Measurements from ENCODE around the gene OXNAD1.

Gene OXNAD1

DNA sequence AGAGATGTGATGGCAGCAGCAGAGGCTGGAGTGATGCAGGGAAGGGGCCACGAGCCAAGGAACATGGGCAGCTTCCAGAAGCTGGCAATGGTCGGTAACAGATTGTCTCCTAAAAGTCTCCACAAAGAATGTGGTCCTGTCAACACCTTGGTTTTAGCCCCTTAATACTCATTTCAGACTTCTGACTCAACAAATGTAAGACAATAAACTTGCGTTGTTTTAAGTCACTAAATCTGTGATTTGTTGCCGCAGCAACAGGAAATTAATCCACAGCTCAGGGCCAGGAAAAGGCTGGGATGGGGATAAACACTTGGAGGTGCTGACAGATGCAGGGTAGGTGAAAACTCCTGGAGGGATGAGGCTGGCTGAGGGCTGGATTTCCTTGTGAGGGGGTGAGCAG, 69.9 kb downstream of the OXNAD1 start:
- Histone ChIP-seq H3K27ac (ENCODE audit: low read depth, low read length) (no peak overlapping the region), H3K27me3 (ENCODE audit: control insufficient read depth in 1 of 2, insufficient read depth in 2 of 2, low read length in 2 of 2) (no peaks in the 10 kb centered on the region), H3K36me3 (ENCODE audit: insufficient read depth, low read length) (no peaks in the 10 kb centered on the region), H3K4me1 (ENCODE audit: insufficient read depth, low read length) (no peaks in the 10 kb centered on the region), H3K9me3 (ENCODE audit: low read length) (no peaks in the 10 kb centered on the region), H3K9ac (ENCODE audit: low read length) (no peak overlapping the region), H3K4me3 (ENCODE audit: low read depth in 1 of 2, low read length in 2 of 2) (no peak overlapping the region)

DNA sequence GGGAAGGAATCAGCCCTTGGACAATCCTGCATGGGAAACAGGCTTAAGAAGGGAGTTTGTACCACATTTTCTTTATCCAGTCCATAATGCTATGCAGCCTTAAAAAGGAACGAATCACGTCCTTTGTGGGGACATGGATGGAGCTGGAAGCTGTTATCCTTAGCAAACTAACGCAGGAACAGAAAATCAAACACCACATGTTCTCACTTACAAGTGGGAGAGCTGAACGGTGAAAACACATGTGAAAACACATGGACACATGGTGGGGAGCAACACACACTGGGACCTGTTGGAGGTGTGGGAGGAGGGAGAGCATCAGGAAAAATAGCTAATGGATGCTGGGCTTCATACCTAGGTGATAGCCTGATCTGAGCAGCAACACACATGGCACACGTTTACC, 70.3 kb downstream of the OXNAD1 start:
- no peak overlapping the region for H3K27ac ChIP-seq (ENCODE audit: low read depth, low read length)
- H3K4me3 ChIP-seq (ENCODE audit: low read depth in 1 of 2, low read length in 2 of 2) = no peak overlapping the region
- no peaks in the 10 kb centered on the region for H3K36me3 ChIP-seq (ENCODE audit: insufficient read depth, low read length)
- no peaks in the 10 kb centered on the region for H3K9me3 ChIP-seq (ENCODE audit: low read length)
- H3K9ac ChIP-seq (ENCODE audit: low read length) = no peak overlapping the region
- H3K27me3 ChIP-seq (ENCODE audit: control insufficient read depth in 1 of 2, insufficient read depth in 2 of 2, low read length in 2 of 2) = no peaks in the 10 kb centered on the region
- no peaks in the 10 kb centered on the region for H3K4me1 ChIP-seq (ENCODE audit: insufficient read depth, low read length)

DNA sequence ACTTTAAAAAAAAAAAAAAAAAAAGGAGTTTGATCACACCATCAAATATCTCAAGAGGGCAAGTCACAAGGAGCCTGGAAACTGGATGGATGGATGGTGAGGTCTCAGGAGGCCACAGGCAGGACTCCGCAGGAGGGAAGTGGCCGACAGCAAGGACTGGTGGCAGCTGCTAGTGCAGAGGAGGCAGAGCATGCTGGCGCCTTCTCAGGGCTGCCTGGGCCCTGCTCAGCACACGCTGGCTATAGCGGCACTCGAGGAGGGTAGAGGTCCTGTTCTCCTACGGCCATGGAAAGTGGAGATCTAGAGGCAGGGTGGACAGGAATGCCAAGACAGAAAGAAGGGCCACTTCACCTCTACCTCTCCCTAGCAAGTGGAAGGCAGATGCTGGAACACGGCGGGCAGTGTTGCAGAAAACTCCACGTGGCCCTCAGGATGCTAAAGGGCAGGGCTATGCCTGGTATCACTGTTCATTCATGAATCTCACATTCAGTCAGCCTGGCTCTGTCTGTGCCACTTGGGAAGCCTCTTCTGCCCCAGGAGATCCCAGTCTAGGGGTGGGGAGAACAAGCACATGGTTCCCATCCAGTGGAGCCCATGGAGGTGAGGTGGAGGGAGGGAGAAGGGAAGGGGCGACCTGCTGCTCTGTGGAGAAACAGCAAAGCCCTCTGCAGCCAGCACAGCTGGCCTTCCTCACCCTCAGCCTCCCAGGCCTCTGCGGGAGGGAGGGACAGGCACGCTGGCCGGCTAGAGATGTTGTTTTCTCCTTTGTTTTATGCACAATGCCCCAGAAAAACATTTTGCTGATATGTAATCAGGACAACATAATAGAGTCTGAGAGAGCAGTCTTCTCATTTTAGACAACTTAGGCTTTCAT, 71.0 kb downstream of the OXNAD1 start:
- Histone ChIP-seq H3K4me3 (ENCODE audit: low read depth in 1 of 2, low read length in 2 of 2) (no peak overlapping the region), H3K4me1 (ENCODE audit: insufficient read depth, low read length) (no peaks in the 10 kb centered on the region), H3K9ac (ENCODE audit: low read length) (no peak overlapping the region), H3K27me3 (ENCODE audit: control insufficient read depth in 1 of 2, insufficient read depth in 2 of 2, low read length in 2 of 2) (no peaks in the 10 kb centered on the region), H3K27ac (ENCODE audit: low read depth, low read length) (no peak overlapping the region), H3K9me3 (ENCODE audit: low read length) (no peaks in the 10 kb centered on the region), H3K36me3 (ENCODE audit: insufficient read depth, low read length) (no peaks in the 10 kb centered on the region)

DNA sequence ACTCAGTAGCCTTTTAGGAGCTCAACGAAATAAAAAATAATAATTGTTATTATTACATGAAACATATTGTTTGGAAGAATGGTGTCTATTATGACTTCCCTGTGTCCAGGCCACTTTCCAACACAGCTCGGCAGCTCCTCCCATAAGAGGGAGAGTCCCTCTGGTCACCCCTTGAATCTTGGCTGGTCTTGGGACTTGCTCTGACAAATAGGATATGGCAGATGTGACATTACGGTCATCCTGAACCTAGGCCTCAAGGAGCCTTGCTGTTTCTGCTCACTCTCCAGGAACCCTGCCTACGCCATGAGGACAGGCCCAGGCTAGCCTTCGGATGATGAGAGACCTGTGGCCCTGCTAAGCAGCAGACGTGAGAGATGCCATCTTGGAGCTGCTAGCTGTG, 71.8 kb downstream of the OXNAD1 start:
- H3K9me3 ChIP-seq (ENCODE audit: low read length) = no peaks in the 10 kb centered on the region
- no peak overlapping the region for H3K9ac ChIP-seq (ENCODE audit: low read length)
- no peaks in the 10 kb centered on the region for H3K36me3 ChIP-seq (ENCODE audit: insufficient read depth, low read length)
- H3K27ac ChIP-seq (ENCODE audit: low read depth, low read length) = no peak overlapping the region
- H3K4me1 ChIP-seq (ENCODE audit: insufficient read depth, low read length) = no peaks in the 10 kb centered on the region
- no peaks in the 10 kb centered on the region for H3K27me3 ChIP-seq (ENCODE audit: control insufficient read depth in 1 of 2, insufficient read depth in 2 of 2, low read length in 2 of 2)
- no peak overlapping the region for H3K4me3 ChIP-seq (ENCODE audit: low read depth in 1 of 2, low read length in 2 of 2)

DNA sequence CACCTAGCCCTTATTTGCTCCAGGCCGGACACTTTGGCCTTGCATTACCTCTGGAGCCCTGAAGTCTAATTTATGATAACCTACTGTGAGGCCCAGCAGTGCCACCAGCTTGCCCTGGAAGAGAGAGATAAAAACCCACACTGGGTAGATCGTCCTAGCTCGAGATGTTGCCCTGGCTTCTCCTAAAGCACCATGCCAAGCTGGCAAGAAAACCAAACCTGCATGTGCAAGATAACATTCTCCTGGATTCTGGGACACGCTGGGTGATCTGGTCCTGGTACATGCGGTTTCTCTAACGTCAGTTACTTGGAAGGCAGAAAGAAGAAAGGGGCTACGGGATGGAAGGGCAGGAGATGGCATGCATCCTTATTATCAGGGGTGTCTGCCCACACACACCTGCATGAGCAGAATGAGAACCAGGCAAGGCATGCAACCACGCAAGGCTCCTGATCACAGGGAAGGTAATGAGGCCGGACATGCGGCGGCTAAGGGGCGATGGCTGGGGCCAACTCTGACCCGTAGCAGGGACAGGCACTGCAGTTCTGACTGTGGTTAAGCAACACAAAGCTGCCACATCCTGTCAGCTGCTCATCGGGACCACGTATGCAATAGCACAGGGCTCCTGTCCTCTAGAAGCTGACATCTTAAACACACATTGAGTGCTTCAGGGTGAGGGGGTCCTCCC, 73.0 kb downstream of the OXNAD1 start:
- Histone ChIP-seq H3K27ac (ENCODE audit: low read depth, low read length) (no peak overlapping the region), H3K9me3 (ENCODE audit: low read length) (no peaks in the 10 kb centered on the region), H3K4me3 (ENCODE audit: low read depth in 1 of 2, low read length in 2 of 2) (no peak overlapping the region), H3K9ac (ENCODE audit: low read length) (no peak overlapping the region), H3K27me3 (ENCODE audit: control insufficient read depth in 1 of 2, insufficient read depth in 2 of 2, low read length in 2 of 2) (no peaks in the 10 kb centered on the region), H3K4me1 (ENCODE audit: insufficient read depth, low read length) (no peaks in the 10 kb centered on the region), H3K36me3 (ENCODE audit: insufficient read depth, low read length) (no peaks in the 10 kb centered on the region)

DNA sequence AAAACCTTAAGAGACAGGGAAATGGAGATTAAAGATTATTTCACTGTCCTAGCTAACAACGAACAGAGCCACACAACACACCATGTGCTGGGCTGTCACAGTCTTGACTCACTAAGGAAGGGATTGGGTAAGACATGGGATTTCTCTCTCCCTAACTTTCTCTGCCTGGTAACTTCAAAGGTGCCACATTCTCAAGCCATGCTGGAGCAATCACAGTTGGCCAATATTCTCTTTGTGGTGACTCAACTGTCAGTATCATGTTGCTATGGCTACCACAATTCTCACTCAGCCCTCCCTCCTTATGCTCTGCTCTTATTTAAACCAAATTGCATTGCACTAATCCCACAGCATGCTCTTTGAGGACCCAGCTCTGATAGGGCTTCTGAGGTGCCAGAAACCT, 74.0 kb downstream of the OXNAD1 start:
- H3K36me3 ChIP-seq (ENCODE audit: insufficient read depth, low read length) = no peaks in the 10 kb centered on the region

DNA sequence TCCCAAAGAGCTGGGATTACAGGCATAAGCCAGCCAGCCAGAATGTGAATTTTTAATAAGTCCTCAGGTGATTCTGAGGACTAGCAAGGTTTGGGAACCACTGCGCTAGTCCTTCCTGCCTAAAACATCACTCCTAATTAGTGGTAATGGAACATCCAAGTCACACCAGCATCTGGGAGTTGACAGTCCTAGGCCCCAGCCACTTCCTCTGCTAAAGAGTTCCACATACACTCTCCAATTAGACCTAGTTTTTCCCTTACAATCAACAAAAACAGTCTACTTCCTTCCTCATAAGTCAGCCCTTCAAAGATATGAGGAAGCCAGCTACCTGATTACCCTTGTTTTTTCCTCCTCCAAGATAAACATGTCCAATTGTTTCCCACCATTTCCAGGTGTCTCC, 78.1 kb downstream of the OXNAD1 start:
- no peaks in the 10 kb centered on the region for H3K27me3 ChIP-seq (ENCODE audit: control insufficient read depth in 1 of 2, insufficient read depth in 2 of 2, low read length in 2 of 2)
- no peak overlapping the region for H3K9ac ChIP-seq (ENCODE audit: low read length)
- no peaks in the 10 kb centered on the region for H3K9me3 ChIP-seq (ENCODE audit: low read length)
- H3K36me3 ChIP-seq (ENCODE audit: insufficient read depth, low read length) = no peaks in the 10 kb centered on the region
- H3K4me3 ChIP-seq (ENCODE audit: low read depth in 1 of 2, low read length in 2 of 2) = no peak overlapping the region
- H3K27ac ChIP-seq (ENCODE audit: low read depth, low read length) = no peak overlapping the region
- H3K4me1 ChIP-seq (ENCODE audit: insufficient read depth, low read length) = no peaks in the 10 kb centered on the region

More for the DNA sequence above, 74.0 kb downstream of the OXNAD1 start:
- no peaks in the 10 kb centered on the region for H3K27me3 ChIP-seq (ENCODE audit: control insufficient read depth in 1 of 2, insufficient read depth in 2 of 2, low read length in 2 of 2)
- H3K4me3 ChIP-seq (ENCODE audit: low read depth in 1 of 2, low read length in 2 of 2) = no peak overlapping the region
- H3K9me3 ChIP-seq (ENCODE audit: low read length) = no peaks in the 10 kb centered on the region
- no peak overlapping the region for H3K9ac ChIP-seq (ENCODE audit: low read length)
- no peaks in the 10 kb centered on the region for H3K4me1 ChIP-seq (ENCODE audit: insufficient read depth, low read length)
- no peak overlapping the region for H3K27ac ChIP-seq (ENCODE audit: low read depth, low read length)

DNA sequence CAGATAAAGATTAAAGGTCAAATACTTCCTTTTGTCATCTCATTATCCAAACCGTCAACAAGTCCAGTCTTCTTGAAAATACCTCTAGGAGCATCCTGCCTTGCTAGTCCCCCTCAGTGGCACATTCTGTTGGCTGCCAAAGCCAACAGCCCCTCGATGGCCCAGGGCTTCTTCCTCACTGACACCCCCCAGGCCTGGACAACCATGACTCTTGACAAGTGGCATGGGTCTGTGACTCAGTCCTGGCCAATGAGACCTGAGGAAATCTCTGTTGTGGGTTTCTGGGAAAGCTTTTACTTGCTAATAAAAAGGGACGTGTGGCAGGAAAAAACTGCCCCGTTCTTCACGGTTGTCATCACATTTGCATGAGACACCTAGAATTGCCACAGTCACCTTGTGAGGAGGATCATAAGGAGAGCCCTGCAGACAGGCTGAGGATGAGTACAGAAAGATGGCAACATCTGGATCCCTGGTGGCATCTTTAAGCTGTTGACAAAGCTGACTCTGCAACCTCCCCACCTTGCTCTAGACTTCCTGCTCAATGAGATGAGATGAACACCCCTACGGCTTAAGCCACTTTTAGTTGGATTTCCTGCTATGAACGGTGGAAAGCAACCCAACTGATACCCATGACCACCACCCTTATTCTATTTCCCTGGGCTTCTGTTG, 81.5 kb downstream of the OXNAD1 start:
- Histone ChIP-seq H3K4me1 (ENCODE audit: insufficient read depth, low read length) (no peaks in the 10 kb centered on the region), H3K27me3 (ENCODE audit: control insufficient read depth in 1 of 2, insufficient read depth in 2 of 2, low read length in 2 of 2) (no peaks in the 10 kb centered on the region), H3K9ac (ENCODE audit: low read length) (no peak overlapping the region), H3K27ac (ENCODE audit: low read depth, low read length) (no peak overlapping the region), H3K36me3 (ENCODE audit: insufficient read depth, low read length) (no peaks in the 10 kb centered on the region), H3K9me3 (ENCODE audit: low read length) (no peaks in the 10 kb centered on the region), H3K4me3 (ENCODE audit: low read depth in 1 of 2, low read length in 2 of 2) (no peak overlapping the region)

DNA sequence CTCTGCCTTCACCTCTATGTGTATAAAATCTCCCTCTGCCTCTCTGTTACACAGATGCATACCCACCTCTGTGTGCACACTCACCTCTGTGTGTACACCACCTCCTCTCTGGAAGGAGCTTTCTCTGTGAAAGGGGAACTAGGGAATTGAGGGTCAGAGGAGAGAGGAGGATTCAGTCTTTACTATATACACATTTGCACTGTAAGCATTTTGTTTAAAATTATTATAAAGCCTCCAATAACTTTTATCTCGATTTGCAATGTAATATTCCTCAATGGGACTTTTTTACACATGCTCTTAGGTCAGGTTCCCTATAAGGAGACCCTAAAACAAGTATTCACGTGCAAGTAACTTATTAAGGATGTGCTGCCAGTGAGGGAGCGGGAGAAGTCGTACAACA, 82.5 kb downstream of the OXNAD1 start:
- no peaks in the 10 kb centered on the region for H3K36me3 ChIP-seq (ENCODE audit: insufficient read depth, low read length)
- H3K27me3 ChIP-seq (ENCODE audit: control insufficient read depth in 1 of 2, insufficient read depth in 2 of 2, low read length in 2 of 2) = no peaks in the 10 kb centered on the region
- no peak overlapping the region for H3K27ac ChIP-seq (ENCODE audit: low read depth, low read length)

DNA sequence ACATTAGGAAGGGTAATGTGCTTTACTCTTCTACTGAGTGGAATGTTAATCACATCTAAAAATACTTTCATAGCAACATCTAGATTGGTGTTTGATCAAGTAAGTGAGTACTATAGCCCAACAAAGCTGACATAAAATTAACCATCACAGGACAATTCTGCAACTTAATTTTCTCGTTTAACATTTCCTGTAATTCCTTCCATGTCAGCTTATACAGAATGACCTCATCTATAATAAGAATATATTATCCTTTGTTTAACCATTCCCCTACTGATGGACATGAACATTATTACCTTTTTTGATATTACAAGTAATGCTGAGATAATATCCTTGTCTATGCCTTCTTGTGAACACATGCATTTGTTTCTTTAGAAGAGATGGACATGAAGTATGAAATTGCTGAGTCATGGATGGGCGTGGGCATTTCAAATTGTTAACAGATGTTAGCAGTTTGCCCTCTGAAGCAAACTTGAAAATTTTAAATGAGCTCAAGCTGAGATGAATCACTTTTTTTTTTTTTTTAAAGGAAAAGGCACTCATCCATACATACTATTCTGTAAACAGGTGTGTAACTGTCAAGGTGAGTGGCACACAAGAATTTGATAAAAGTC, 85.1 kb downstream of the OXNAD1 start:
- Histone ChIP-seq H3K9me3 (ENCODE audit: low read length) (no peaks in the 10 kb centered on the region), H3K9ac (ENCODE audit: low read length) (no peak overlapping the region), H3K4me3 (ENCODE audit: low read depth in 1 of 2, low read length in 2 of 2) (no peak overlapping the region), H3K36me3 (ENCODE audit: insufficient read depth, low read length) (no peaks in the 10 kb centered on the region), H3K27ac (ENCODE audit: low read depth, low read length) (no peak overlapping the region), H3K27me3 (ENCODE audit: control insufficient read depth in 1 of 2, insufficient read depth in 2 of 2, low read length in 2 of 2) (no peaks in the 10 kb centered on the region), H3K4me1 (ENCODE audit: insufficient read depth, low read length) (no peaks in the 10 kb centered on the region)

More for the DNA sequence above, 82.5 kb downstream of the OXNAD1 start:
- no peaks in the 10 kb centered on the region for H3K9me3 ChIP-seq (ENCODE audit: low read length)
- H3K4me1 ChIP-seq (ENCODE audit: insufficient read depth, low read length) = no peaks in the 10 kb centered on the region
- H3K9ac ChIP-seq (ENCODE audit: low read length) = no peak overlapping the region
- no peak overlapping the region for H3K4me3 ChIP-seq (ENCODE audit: low read depth in 1 of 2, low read length in 2 of 2)

DNA sequence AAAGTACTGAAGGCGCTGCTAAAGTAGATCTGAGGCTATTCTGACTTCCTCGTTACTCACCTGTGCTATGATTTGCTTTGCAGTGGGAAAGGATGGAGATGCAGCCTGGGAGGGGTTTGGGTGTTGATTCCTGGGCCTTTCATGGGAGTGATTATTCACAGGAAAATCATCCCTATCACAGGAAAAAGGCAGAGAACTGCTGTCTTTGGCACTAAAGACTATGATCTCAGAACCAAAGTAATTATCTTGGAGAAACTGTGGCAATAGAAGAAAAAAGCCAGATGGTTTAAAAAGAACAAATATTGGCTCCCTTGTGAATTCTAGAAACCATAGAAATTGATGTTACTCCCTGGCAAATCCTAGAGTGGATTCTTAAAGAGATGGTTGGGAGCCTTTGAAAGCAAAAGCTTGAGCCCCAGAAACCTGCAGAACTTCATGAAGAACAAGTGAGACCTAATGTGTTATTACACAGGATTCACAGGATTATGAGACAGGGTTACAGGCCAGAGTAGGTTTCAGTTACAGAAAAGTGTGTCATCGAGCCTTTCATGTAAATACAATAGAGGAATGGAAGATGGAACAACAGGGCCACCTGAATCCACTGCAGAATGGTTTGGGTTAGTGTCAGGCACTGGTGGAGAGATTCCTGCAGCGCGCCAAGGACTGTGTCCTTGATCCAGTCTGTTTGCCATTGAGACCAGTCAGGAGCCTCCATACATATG, 85.7 kb downstream of the OXNAD1 start:
- Histone ChIP-seq H3K27me3 (ENCODE audit: control insufficient read depth in 1 of 2, insufficient read depth in 2 of 2, low read length in 2 of 2) (no peaks in the 10 kb centered on the region), H3K4me1 (ENCODE audit: insufficient read depth, low read length) (no peaks in the 10 kb centered on the region), H3K36me3 (ENCODE audit: insufficient read depth, low read length) (no peaks in the 10 kb centered on the region), H3K27ac (ENCODE audit: low read depth, low read length) (no peak overlapping the region), H3K9ac (ENCODE audit: low read length) (no peak overlapping the region), H3K4me3 (ENCODE audit: low read depth in 1 of 2, low read length in 2 of 2) (no peak overlapping the region), H3K9me3 (ENCODE audit: low read length) (no peaks in the 10 kb centered on the region)
